ENCODE data around the gene SCUBE1.

- no peak for TF ChIP-seq EZH2phosphoT487 (IDR thresholded peaks at IDR 0.05; ENCODE audit: borderline replicate concordance, low read depth)
- TF ChIP-seq, protein P1, sequence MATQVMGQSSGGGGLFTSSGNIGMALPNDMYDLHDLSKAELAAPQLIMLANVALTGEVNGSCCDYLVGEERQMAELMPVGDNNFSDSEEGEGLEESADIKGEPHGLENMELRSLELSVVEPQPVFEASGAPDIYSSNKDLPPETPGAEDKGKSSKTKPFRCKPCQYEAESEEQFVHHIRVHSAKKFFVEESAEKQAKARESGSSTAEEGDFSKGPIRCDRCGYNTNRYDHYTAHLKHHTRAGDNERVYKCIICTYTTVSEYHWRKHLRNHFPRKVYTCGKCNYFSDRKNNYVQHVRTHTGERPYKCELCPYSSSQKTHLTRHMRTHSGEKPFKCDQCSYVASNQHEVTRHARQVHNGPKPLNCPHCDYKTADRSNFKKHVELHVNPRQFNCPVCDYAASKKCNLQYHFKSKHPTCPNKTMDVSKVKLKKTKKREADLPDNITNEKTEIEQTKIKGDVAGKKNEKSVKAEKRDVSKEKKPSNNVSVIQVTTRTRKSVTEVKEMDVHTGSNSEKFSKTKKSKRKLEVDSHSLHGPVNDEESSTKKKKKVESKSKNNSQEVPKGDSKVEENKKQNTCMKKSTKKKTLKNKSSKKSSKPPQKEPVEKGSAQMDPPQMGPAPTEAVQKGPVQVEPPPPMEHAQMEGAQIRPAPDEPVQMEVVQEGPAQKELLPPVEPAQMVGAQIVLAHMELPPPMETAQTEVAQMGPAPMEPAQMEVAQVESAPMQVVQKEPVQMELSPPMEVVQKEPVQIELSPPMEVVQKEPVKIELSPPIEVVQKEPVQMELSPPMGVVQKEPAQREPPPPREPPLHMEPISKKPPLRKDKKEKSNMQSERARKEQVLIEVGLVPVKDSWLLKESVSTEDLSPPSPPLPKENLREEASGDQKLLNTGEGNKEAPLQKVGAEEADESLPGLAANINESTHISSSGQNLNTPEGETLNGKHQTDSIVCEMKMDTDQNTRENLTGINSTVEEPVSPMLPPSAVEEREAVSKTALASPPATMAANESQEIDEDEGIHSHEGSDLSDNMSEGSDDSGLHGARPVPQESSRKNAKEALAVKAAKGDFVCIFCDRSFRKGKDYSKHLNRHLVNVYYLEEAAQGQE (IDR thresholded peaks at IDR 0.05; ENCODE audit: low read depth, low read length) = no peak
- TF ChIP-seq POLR2AphosphoS5 (IDR thresholded peaks at IDR 0.05; ENCODE audit: low read depth, low read length) = no peak
- TF ChIP-seq CTCF (IDR thresholded peaks at IDR 0.05) = no peak
- no peak for TF ChIP-seq FOXJ3 (CRISPR knock-in tag; IDR thresholded peaks at IDR 0.05)
- TF ChIP-seq RFX5 (IDR thresholded peaks at IDR 0.05; ENCODE audit: low read length) = no peak
- TF ChIP-seq RCOR1 (IDR thresholded peaks at IDR 0.05; ENCODE audit: low read length) = no peak
- no peak for TF ChIP-seq CHD2 (IDR thresholded peaks at IDR 0.05; ENCODE audit: low read length, partially characterized antibody)
- TF ChIP-seq, protein P2, sequence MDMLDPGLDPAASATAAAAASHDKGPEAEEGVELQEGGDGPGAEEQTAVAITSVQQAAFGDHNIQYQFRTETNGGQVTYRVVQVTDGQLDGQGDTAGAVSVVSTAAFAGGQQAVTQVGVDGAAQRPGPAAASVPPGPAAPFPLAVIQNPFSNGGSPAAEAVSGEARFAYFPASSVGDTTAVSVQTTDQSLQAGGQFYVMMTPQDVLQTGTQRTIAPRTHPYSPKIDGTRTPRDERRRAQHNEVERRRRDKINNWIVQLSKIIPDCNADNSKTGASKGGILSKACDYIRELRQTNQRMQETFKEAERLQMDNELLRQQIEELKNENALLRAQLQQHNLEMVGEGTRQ (IDR thresholded peaks at IDR 0.05; ENCODE audit: borderline replicate concordance, low read depth, low read length) = no peak
- no peak for TF ChIP-seq FOXM1 (IDR thresholded peaks at IDR 0.05; ENCODE audit: low read depth)
- no peak for TF ChIP-seq MAX (IDR thresholded peaks at IDR 0.05; ENCODE audit: low read depth)
- TF ChIP-seq NFIC (IDR thresholded peaks at IDR 0.05; ENCODE audit: borderline replicate concordance) = no peak
- no peak for TF ChIP-seq TAF1 (IDR thresholded peaks at IDR 0.05; ENCODE audit: borderline replicate concordance, low read depth, low read length)
- no peak for TF ChIP-seq TCF12 (IDR thresholded peaks at IDR 0.05)
Measured at GRCh38 chr22:43158778-43159483, 184.2 kb downstream of the SCUBE1 start.

Measured in SK-N-SH (cell line).